Suppressor macrophage (primary cell): ENCODE results near the gene CRHR1.

ENCODE experiments used
- DNase-seq, 4 experiments: peaks; one replicate each; pipeline ENCODE4 v3.0.0-alpha.2; 2020 to 2022
- total RNA-seq, 17 experiments: gene quantifications; one replicate each; lab custom pipeline; 2026; ENCODE audit warnings: mixed read lengths in 6 of 17, inconsistent platforms in 3 of 17; lab: John Stamatoyannopoulos, UW

The CRHR1 gene
- total RNA-seq: 0 to 1.3 (median 0) reads per million in 17 experiments

DNA sequence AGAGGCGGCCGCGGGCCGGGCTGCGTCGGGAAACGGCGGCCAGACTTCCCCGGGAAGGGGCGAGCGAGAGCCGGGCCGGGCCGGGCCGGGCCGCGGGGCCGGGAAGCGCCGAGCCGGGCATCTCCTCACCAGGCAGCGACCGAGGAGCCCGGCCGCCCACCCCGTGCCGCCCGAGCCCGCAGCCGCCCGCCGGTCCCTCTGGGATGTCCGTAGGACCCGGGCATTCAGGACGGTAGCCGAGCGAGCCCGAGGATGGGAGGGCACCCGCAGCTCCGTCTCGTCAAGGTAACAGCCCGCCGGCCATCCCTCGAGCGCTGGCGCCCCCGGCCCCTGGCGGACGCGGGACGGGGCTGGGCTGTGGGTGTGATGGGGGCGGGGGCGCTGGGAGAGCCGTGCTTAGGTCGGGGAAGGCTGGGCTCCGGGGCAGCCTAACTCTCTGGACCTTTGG, at the start of gene CRHR1:
Gene CRHR1, plus strand, starts transcription at position 28 of the 448 bp plus-strand sequence. Its CDS starts 225 bp downstream, at position 253.
- no peak for DNase-seq

DNA sequence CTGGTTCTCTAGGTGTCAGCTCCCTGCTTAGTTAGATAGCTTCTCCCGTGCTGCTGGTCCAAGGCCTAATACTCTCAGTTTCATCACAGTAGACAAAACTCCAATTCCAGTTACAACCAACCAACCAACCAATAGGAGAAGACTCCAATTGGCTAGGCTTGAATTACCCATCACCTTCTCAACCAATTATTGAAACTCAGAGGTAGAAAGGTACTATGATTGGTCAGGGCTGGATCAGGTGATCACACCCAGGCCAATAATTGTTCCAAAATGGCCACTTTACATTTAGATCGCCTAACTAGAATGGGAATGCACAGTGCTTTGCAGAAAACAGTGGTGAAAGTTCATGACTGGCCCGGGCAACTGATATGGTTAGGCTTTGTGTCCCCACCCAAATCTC, 49.5 kb upstream of the CRHR1 start:
- no peak for DNase-seq

DNA sequence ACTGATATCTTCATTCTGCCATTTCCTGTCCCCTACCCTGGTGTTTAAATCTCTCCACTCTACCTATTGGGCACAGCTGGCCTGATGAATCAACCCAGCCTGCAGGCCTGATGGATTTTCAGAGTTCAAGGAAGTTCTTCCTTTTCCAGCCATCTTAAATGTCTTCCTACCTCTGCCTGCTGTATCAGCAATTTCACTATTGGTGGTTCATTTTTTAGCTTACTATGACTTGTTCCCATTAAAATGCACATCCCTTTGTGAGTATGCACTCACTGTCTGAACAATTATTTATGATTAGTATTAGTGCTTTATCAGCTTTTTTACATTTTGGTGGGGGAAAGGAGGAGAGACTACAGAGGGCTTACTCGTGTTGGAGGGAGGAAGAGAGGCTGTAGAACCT, 48.6 kb upstream of the CRHR1 start:
- DNase-seq: no peak

DNA sequence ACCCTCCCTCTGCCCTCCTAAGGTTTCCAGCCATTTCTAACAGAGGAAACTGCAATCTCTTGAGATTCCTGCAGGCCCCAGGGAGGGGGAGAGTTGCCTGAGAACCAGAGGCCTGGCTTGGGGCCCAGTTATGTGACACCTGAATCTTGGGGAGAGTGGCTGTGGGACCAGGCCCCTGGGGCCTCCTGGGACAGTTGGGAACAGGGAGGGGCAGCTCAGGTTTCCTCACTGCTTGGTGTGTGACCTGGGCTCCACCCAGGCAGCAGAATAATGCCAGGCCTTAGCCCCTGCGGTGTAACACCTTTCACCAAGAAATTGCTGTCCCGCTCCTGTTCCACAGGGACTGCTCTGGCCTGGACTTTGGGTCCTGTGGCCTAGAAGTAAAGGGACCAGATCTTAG, 44.3 kb upstream of the CRHR1 start:
- no peak for DNase-seq

DNA sequence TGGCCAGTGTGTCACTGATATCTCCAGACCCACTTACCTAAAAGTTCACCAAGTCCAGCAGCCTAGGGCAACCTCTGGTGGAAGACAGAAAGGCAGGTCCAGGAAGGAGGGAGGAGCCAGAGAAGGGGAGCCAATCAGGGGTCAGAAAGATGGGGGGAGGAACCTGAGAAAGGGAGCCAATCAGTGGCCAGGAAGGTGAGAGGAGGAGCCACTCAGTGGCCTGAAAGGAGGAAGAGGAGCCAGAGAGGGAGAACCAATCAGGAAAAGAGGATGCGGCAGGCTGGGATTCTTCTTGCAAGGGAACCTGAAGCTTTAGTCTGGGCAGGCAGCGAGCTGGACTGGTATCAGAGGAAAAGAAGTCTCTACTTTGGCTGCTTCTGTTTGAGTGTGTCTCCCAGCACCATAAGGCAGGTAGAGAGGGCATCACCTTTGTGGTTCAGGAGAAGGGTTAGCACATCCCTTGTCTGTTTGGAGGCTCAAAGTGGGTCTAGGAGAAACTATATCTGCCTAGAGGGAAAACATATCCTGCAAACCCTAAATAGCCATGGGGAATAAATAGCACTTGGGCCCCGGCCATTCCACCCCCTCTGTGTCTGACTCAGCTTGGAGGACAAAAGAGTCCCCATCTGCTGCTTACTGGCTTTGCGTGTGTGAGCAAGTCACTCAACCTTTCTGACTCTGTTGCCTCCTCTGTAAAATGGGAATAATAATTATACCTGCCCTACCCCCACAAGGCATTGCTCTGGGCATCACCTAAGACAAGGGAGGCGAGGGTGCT, 43.4 kb upstream of the CRHR1 start:
- peak in 3 of 4 experiments; percentile 13 to 21 (median 14) for DNase-seq

DNA sequence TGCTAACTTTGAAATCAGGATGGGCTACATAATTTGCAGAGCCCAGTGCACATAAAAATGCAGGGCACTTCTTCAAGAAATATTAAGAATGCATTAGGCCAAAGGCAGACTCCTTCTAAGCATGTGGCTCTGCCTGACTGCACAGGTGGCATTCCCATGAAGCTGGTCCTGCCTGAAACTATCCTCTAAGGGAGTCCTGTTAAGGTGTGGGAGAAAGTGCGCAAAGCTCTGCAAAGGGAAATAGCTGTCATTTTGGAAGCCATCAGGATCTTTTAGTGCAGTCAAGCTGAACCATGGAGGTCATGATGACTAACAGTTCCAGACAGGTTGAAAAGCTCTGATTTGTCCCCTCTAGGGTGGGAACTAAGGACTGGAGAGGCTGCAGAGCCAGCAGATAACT, 41.9 kb upstream of the CRHR1 start:
- no peak for DNase-seq

DNA sequence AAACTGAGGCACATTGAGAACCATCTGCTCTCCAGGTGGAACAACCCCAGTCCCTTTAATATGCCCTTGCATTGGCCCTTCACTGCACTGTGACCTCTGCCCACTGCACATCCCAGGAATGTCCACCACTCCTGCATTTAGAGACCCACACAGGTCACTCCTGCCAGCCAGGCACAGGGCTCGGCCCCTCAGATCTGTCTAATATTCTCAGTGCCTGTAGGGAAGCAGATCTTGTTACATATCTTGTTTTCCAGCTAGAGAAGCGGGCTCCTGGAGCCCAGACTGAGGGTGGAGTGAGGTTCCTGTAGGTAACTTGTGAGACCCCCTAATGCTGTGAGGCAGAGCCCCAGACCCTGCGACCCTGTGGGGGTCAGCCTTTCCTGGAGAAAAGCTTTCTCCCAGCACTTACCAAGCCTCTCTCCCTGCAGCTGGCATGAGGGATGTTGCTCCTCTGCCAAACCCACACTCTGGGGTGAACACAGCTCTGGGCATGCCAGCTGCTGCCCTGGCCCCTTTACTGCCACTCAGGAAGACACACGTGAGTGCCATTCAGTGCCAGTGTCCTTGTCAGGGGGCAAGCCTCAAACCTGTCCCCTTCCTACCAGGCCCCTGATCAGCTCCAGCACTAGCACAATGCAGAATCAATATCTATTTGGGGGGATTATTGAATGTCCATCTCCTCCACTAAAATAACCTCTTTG, 40.3 kb upstream of the CRHR1 start:
- DNase-seq: no peak

DNA sequence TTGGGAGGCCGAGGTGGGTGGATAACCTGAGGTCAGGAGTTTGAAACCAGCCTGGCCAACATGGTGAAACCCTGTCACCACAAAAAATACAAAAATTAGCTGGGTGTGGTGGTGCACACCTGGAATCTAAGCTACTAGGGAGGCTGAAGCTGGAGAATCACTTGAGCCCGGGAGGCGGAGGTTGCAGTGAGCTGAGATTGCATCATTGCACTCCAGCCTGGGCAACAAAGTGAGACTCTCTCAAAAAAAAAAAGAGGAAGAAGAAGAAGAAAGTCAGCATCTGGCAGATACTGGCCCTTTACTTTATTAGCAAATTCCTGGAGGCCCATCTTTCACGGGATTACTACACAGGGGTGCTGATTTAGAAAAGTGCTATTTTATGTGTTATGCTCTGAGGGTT, 39.3 kb upstream of the CRHR1 start:
- DNase-seq: peak in 1 of 4 experiments; percentile 15

DNA sequence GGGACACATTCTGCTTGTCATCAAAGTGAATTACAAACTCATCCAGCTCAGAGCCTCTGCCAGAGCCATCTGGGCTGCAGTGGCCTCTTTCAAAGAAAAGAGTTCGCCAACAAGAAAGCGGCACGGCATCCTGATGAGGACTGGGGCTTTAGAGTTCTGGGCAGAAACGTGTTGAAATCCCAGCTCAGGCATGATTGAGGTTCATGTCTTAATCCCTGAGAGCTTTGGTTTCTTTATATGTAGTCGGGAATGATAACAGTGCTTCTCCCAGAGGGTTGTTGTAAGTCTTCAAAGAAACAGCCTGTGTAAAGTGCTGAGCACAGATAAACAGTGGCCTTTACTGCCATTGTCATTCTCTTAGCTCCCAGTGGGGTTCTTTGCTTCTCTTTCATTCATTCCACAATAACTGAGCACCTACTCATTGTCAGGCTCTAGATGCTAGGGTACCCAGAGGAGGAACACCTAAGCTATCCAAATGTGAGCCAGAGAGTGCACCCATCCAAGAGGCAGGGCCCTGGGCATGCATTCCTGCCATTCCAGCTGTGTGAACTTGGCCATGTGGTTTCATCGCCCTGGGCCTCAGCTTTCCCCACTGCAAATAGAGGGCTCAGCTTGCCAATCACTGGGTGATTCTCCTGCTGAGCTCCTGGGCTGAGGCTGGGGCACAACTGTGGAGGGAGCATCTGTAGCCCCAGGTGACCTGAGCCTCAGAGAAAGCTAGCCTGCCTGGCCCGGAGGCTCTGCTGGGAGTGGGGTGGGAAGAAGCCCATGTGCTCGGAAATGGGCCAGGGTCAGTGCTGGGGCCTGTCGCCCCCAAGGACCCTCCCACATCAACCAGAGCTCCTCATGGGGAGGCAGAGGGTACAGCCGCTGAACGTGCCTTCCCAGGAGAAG, 38.3 kb upstream of the CRHR1 start:
- no peak for DNase-seq

DNA sequence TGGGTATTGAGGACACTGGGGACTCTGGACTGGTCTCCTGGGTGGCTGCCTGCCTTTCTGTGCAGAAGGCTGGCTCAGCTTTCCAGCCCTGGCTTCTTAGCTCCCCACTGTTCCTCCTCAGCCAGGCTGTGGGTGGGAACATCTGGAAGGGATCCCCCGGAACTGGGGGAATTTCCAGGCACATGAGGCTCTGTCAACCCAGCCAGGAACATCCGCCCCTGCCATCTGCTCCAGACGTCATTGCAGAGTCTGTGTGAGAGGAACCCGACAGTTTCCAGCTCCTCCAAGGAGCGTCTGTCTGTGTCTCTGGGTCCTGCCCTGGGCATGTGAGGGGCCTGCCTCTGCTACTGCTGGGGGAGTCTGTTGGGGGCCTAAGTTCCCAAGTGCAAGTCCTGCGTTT, 36.2 kb upstream of the CRHR1 start:
- DNase-seq: no peak

DNA sequence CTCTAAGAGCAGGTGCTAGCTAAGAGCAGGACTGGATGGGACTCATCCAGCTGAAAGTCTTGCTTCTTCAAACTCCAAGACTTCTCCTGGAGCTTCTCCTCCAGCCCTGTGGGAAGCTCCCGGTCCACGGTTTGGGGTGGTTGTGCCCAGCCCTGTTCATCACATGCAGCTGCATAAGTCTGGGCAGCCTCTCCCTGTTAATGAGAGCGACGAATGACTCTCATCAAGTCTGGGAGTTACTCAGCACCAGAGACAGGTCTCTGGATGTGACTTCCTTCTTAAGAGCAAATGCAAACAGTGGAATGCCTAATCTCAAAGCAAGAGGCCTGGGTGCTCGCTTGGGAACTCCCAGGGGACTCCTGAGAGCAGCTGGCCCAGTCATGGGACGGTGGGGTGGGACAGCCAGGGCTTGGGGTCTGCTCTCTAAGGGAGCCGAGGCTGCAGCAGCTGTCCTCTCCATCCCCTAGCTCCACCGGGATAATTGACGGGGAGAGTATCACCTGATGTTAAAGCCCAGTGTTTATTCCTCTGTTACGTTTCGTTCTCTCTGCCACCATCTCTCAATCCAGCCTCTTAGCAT, 35.3 kb upstream of the CRHR1 start:
- DNase-seq: no peak

DNA sequence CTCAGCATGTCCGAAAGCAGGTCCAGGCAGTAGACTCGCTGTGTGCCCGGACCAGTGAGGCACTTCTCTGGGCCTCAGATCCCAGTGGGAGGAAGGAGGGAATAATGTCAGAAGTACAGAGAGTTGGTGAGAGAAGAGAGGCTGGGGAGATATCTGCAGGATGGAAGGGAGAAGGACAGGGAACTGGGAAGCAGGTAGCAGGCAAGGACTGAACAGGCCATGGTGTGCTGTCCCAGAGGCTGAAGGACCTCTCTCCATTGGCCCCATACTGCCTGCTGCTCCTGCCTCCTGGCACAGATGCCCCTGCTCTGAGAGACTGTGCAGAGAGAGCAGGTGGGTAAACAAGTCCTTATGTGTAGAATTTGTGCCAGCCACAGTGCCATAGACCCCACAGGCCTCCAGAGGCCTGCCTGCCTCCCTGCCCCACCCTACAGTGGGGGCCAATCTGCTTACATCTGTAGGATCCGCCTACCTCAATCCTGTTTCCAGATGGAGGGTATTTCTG, 34.2 kb upstream of the CRHR1 start:
- no peak for DNase-seq

DNA sequence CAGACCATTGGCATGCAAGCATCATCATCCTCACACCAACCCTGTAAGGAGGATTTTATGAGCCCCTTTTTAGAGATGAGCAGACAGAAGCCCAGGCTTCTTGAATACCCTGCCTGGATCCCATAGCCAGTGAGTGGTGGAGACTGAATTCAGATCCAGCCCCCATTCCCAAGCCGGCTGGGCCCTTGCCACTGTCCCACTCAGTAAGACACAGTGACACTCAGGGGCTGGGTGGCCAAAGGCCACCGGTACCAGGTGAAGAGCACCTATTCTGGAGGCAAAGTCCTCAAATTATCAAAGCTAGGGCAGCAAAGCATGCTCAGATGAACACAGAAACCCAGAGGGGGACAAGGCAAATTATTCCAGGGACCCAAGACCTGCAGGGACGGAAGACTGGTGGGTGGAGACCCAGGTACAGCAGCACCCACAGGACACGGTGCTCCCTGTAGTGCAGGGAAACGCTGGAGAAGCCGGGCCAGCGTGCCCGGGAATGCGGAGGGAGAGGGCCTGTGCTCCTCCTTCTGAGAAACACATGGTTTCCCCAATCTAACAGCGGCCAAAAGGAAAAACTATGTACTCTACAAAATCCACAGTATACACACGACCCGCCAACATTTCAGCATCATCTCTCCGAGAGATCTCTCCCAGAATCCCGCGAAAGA, 33.2 kb upstream of the CRHR1 start:
- no peak for DNase-seq

DNA sequence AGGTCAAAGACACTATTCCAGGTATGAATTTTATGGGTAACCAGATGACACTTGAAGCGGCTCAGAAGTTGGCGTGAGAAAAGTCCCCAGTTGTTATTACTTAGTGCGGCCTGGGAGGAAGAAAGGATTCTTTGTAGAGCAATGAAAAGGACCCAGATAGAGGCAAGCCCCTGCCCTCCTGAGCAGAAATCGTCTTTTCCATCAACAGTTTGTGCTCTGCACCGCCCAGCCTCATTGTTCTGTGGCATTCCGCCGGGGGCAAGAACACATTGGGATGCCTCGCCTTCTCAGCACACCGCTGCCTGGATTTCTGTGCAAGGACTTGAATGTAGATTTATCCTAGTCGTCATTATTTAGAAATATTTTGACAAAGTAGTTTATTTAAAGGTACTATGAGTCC, 32.7 kb upstream of the CRHR1 start:
- no peak for DNase-seq

DNA sequence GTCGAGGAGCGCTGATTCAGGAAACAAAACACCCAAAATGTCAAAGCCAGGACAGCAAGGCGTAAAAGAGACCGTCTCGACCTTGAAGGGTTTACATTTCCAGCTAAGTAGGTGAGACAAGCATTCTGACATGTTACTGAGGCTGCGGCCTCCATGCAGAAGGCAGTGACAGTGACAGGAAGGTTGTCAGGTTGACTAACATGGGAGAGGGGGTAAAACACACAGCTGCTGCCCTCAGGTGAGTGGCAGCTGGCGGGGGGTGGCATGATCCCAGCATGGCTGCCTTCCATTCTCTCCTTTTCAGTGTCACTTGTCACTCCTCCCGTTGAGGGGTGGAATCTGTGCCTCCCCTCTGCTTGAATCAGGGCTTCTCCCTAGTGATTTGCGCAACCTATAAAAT, 31.9 kb upstream of the CRHR1 start:
- DNase-seq: no peak

DNA sequence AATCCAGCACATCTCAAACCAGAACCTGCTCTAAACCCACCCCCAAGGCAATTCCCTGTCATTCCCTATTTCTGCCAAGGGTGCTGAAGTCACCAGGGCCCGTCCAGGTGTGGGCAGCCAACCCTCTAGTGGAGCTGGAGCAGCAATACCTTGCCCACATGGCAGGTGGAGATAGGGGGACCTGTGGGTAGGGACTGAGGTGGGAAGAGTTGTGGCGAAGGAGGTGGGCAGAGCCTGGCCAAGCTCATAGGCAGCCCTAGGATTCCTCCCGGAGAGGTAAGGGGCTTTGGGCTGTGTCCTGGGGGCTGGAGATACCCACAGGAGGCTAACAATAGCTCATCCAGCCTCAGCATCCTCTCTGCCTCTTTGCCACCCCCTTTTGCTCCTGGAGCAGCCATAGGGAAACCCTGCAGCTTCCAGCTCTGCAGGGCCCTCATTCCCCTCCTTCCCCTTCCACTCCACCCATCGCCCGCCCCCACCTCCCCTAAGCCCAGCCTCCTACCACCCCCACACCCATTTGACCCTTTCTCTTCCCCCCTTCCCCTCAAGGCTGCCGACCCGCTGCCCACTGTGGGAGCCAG, 30.4 kb upstream of the CRHR1 start:
- no peak for DNase-seq

DNA sequence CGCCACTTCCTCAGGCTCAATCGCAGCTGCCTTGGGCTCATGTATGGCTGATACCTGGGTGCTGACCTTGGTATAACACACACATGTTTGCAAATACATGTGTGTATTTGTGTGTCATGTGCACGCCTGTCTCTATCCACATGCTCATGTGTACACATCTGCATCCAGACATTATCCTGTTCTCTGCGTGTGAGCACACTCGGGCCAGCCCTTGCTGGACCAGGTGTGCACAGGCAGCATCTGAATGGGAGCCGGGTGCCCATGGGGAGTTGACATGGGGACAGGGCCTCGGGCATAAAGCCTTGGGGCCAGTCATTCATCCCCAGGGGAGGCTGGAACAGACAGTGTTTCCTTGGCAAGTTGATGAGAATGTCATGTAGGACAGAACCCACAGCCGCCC, 29.1 kb upstream of the CRHR1 start:
- no peak for DNase-seq

DNA sequence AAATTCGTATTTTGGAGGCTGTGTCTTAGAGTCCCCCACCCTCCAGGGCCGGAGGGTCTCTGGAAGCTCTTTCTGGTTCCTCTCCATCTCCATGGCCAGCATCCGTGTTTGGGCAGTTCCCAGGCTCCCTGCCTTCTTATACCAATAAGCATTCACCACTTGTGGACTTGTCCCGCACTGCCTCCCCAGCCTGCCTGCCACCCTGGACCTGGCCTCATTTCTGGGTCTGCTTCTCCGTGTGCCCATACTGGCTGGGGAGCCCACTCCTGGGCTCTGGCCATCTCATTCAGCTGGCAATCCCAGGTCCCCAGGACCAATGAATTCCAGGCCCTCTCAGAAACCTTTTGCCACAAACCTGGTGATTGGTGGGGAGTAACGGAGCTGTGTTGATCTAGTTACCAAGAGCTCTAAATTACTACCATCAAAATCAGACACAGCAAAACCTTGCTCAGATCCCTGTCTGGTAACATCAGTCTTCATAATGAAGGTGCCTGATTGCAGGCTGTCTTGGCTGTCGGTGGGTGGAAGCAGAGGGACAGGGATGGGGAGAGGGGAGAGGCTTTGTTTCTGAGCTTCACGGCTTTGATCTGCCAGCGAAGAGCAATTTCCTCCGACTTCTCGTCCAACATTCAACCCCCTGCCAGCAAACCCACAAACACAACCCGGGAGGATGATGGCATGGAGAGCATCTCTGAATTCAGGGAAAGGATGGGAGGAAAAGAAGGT, 27.7 kb upstream of the CRHR1 start:
- DNase-seq: no peak

DNA sequence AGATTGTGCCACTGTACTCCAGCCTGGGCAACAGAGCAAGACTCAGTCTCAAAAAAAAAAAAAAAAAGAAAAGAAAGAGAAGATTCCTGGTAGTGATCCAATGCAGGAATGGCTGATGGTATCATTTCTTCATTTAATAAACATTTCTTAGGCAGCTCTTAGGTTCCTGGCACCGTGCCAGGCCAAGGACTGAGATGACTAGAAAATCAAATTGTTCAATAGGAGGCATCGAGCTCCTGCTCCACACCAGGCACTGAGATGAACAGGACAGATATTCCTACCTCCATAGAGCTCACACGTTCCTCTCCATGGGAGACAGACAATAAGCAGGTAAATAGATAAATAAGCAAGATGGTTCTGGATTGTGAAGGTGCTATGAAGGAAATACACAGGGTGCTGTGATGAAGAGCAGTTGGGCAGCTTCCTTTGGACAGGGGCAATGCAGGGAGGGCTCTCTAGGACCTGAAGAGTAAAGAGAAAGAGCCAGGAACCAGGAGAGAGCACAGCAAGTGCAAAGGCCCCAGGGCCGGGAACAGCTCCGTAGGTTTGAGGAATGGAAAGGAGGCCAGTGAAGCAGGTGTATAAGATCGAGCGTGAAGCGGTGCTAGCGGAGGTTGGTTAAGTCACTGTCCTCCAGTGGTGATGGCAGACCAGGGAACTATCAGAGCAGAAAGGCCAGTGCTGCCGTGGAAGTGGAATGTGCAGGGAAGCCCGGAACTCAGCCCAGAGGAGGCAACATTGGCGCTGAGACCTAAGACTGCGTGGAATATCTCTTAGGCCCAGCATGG, 26.5 kb upstream of the CRHR1 start:
- DNase-seq: no peak

DNA sequence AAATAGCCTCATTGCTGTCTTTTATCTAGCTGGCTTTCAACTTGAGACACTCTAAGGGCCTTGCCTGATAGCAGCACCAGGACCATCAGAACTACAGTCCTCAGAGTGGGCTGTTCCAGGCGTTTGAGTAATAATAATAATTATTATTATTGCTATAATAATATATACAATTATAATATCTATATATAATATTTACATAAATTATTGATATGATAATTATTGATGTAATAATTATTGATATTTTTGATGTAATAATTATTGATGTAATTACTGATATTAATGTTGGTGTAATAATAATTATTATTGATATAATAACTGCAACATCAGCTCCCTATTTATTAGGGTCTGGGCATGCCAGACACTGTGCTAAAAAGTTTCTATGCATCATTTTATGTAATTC, 25.6 kb upstream of the CRHR1 start:
- DNase-seq: no peak
